Effector CD8-positive, alpha-beta T cell (primary cell): Measurements from ENCODE around the gene SRMS.

ENCODE experiments used
- DNase-seq: peaks from one replicate; lab custom pipeline; 2025; lab: John Stamatoyannopoulos, UW

Gene SRMS

DNA sequence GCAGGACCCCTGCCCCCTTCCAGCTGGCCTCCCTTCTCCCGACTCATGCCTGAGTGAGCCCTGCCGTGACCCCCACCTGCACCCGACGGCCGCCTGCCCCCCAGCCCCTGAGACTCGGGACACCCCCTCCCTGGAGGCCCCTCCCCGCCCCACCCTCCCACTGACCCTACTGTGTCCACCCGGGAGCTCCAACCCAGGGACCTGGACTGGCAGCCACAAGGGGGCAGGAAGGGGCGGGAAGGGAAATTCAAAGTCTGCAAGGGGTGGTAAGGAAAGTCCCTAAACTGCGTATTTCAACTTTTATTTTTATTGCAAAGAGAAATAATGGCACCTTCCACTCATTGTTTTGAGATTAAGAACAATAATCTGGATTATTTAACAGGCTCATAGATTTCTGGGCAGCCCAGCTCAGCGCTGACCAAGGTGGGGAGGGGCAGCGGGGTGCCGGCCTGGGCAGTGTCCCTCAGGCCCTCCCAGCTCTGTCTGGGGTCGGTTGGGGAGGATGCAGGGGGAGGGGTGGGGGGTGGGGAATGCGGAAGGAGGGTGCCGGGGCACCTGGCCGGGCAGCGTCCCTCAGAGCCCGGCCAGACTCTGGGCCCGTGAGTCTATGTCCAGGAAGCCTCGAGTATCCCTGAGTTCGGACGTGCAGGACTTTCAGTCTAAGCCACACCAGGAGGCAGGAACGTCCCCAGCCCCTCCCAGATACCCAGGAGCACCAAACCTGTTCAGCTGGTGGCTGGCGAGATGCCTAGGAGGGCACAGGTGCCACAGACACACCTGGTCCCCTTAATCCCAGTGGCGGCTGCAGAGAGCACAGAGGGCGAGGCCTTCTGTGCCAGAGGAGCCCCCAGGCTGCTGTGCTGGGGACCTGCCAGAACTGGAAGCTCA is 9.1 kb downstream of the SRMS start:
- DNase-seq, result peak; percentile 44

DNA sequence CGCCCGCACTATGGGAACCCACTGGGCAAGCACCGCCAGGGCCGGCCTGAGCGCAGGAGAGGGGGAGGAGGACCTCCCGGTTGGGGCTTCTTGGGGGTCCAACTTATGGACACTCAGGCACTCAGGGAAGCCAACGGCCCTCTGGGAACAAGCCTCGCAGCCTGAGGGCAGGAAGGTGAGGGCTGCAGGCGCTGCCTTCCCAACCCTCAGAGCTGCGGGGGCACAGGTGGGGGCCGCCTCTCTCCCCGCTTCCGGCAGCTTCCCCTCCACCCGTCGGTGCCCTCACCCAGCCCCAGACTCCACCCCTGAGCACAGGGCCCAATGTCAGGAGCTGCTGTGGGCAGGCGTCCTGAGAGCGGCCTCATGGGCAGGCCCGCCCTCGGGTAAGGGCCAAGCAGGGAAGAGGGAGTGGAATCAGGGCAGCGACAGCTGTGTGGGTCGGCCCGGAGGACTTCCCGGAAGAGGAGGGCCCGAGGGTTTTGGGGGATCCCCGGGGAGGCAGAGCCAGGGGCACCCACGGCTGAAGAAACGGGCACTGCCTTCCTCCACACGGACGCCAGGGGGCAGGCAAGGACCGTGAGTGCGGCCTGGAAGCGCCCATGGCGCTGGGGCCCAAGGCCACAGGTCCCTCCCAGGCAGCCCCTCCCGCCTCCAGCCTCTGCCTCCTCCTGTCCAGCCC is 9.9 kb downstream of the SRMS start:
- peak; percentile 88 for DNase-seq

DNA sequence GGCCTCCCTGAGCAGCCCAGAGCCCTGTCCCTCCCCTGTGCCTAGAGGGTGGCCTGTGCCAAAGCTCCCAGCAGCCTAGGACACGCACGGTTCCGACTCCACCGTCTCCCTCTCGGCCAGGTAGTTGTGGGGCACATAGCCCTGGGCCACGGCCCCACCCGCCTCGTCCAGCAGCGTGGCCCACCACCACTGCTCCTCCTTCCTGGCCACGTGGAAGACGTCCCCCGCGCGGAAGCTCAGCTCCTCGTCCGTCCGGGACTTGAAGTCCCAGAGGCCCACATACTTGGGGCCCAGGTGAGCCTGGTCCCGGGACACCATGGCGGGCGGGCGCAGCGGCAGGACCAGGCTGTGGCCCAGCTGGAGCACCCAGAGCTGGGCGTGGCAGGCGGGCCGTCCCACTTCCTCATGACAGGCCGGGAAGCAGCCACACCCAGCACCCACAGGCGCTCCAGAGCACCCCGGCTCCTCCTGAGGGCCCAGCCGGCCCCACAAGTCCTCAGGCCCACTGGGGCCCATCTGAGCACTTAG is 10.5 kb downstream of the SRMS start, which contains the start of gene PTK6:
Gene PTK6 (minus strand): TSS at position 380 of the 528 bp plus-strand sequence. CDS start 62 bp downstream, at position 318.
- no peak for DNase-seq

DNA sequence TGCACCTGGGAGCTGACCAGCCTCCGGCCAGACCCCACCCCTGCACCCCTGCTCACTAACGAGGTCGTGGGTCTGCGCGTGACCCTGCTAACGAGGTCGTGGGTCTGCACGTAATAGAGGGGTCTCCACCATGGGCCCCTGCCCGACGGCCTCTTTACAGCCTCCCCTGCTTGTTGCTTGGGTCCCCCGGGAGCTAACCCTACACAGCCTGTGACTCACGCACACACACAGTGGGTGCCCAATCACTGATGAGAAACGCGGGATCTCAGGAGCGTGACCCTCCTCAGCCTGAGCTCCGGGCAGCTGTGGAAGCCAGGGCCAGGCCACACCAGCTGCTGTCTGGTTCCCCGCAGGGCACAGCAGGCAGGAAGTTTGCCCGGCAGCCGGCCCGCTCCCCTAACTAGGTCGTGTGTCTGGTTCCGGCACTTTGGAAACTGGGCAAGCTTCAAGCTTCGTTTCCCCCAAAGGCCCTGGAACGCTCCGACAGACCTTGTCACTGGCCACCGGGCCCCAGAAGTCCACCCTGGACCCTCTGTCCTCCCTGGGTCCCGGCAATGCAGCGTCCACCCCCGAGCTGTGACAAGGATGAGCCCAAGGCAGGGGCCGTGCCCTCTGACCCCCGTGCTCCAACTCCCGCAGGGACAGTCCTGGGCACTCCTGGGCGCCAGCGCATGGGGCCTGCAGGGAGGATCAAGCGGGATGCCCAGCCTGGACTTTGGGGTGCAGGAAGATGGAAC is 11.1 kb downstream of the SRMS start:
- no peak for DNase-seq

DNA sequence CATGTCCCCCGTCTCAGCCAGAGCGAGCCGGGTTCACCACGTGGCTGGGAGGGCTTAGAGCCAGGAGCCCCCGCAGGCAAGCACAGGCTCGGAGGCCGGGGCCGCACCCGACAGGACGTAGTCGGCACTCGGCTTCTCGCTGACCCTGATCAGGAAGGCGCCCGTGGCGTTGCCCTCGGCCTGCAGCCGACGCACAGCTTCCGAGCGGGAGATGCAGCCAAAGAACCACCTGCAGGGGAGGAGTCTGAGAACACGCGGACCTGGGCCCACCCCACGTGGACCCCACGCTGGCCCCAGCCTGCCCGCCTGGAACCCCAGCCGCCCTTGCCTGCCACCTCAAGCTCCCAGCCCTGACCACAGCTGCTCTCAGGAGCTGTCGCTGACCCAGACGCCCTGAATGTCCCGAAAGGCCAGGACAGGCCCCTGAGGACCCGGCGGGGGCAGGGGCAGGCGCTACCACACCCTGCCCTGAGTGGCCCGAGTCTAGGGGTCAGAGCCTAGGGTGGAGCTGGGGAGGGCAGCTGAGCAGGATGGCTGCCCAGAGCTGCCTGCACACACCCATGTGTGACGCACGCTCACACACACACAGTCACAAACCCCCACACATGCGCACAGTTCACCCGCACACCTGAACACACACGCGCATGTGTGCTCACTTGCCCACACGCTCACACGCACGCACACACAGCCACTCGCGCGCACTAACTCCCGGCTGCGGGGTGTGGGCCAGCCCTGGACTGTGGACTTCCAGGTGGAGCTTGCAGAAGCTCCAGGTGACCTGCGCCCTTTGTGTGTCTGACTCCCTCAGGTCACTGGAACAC is 12.5 kb downstream of the SRMS start:
- DNase-seq, result no peak

DNA sequence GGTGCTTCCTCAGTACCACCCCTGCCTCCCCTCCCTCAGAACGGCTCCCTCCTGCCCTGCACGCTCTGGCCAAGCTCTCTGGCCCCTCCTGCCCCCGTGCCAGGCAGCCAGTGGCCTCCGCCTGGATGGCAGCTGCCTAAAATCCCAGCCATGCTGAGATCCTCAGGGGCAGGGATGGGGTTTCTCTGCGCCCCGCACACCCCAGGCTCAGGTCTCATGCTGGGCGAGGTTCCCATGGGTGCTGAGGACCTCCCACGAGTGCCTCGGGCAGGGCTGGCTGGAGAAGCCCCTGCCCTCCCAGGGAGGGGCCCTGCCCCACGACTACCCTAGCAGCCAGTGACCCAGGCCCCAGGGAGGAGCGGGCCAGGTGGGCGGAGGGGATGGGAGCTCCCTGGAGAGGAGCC is 13.1 kb downstream of the SRMS start:
- DNase-seq, result no peak

DNA sequence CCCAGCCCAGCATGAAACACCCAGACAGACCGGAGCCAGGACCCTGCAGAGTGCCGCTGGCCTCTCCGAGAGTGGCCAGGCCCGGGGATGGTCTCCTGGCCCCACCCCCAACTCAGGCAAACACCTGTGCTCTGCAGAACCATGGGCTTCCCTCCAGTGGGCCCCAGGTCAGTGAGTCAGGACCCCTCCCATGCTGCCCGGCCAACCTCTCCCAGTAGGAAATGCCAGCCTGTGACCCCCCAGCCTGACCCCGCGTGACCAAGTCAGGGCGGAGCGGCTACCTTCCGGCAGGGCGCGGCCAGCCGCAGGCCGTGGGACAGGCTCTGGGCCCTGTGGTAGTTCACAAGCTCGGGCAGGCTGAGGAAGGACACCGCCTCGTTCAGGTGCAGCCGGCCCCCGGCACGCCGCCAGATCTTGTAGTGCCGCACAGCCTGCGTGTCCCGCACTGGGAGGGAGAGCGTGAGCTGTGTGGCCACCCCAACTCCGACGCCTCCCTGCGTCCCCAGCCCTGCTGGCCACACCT is 13.6 kb downstream of the SRMS start:
- no peak for DNase-seq

DNA sequence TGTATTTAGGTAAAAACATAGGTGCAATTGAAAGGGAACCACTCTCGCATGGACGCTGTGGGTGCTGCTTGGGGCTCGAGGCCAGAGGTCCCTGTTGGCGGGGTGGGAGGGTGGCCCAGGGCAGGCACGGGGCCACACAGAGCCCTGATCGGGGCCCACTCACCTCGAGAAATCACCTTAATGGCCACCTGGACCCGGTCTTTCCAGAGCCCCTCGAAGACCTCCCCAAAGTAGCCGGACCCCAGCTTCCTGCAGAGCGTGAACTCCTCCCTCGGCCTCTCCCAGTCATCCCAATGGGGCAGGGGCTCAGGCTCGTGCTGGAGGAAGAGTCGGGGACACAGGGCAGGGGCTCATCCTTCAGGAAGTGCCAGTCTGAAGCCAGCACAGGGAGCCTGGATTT is 14.2 kb downstream of the SRMS start:
- no peak for DNase-seq

DNA sequence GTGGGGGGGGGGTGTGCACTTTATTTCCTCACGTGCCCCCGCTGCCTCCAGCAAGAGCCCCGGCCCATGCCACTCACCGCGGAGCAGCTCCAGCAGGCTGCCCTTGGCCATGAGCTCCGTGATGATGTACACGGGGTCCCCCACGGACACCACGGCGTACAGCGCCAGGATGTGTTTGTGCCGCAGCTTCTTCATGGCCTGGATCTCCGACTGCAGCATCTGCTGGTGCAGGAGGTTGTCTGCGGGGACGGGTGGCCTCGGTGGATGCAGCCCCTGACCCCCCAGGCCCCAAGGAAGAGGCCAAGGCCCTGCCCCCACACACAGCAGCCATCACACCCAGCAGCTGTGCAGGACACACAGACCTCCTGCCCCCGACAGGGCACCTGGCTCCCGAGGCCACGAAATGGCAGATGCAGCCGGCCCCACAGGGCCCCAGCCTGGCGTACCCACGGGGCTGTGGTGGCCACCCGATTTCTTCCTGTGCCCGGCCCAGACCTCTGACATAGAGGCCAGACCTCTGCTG is 15.0 kb downstream of the SRMS start:
- DNase-seq, result no peak

DNA sequence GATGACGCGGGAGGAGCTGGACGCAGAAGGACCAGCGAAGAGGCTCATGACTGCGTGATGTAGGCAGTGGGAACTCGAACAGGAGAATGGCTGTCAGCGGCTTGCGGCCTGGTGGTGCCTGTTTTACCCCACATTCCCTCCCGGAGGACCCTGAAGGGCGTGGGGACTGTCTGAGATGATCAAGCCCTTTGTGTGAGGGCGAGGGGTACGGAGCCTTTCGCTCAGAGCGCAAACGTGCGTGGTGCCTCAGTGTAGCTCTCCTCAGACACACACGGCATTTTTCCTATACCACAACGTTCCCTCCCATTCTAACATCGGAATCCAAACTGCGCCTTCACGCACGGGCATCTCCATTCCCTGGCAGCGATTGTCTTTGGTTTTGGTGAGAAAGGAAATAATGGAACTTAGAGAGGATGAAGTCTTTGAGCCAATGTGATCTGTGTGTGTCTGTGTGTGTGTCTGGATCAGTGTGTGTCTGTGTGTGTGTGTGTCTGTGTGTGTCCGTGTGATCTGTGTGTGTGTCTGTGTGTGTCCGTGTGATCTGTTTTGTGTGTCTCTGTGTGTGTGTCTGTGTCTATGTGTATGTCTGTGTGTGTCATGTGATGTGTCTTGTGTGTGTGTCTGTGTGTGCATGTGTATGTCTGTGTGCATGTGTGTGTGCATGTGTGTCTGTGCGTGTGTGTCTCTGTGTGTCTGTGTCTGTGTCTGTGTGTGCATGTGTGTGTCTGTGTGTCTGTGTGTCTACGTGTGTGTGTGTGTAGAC is 15.7 kb downstream of the SRMS start:
- DNase-seq, result no peak

DNA sequence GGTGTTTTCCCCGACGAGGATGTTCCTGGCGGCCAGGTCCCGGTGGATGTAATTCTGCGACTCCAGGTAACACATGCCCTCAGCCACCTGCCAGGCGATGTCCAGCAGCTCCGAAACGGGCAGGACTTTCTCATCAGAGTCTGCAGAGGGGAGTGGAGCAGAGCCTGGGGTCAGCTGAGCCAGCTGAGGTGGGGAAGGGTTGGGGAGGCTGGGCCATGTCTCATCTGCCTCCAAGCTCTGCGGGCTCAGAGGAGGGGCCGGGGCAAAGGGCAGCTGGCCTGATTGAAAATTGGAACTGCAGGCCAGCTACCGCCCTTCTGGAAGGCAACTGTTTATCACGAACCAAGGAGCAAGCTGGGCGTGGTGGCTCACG is 16.8 kb downstream of the SRMS start:
- no peak for DNase-seq

DNA sequence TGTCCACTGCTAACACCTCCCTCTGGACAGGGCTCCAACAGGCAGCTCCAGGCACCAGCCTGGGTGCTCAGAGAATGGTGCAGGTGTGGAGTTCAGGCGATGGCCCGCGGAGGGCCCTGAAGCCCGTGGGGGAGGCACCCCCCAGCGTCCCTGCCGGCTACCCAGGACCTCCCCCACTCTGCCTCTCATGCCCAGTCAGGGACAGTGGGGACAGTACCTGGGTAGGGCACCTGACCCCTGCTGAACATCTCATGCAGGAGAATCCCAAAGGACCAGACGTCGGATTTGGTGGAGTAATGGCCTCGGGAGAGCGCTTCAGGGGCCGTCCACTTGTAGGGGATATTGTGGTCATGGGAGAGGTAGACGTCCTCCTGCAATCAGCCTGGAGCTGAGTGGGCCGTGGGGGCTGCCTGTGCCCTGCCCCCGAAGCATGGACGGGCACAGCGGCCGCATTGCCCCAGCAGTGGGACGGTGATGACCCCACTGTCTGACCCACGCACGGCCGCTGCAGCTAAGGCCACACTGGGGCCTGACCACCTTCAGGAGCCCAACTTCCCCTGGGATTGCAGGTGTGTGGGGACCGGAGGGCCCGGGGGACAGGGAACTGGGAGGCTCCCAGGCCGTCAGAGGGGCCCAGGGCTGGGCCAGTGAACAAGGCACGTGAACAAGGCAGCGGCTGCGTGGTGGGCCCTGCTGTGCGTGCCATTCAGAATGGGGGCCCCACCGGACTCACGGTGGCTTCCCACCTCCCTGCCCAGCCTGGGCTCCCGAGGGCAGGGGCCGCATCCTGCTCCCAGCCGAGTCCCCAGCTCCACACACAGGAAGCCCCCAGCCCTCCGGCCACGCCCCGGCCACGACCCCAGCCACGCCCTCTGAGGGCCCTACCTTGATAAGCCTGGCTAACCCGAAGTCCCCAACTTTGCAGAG is 17.4 kb downstream of the SRMS start:
- no peak for DNase-seq

DNA sequence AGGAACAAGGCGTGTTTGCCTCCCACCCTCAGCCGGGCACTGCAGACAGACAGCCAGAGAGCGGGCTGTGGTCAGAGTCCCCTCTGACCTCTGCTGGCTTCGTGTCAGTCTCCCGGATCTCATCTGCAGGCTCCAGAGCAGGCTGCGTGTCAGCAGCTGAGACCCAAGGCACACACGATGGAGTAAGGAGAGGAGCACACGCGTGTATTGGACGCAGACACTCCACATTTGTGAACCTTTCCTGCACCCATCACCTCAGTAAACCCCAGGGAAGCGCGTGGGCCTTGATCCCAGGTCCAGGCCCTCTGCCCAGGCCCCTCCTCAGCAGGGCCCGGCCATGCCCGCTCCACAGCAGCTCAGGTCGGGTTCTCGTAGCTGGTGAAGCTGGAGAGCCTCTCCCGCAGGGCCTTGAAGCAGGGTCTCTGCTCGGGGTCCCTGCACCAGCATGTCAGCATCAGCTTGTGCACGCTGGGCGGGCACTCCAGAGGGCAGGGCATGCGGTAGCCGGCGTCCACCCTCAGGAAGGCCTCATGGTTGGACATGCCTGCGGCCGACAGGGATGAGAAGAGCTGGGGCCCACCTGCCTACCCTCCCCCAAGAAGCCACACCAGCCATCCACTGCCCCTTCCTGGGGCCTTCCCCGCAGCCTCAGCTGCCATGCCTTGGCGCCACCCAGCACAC is 18.2 kb downstream of the SRMS start:
- DNase-seq, result no peak

DNA sequence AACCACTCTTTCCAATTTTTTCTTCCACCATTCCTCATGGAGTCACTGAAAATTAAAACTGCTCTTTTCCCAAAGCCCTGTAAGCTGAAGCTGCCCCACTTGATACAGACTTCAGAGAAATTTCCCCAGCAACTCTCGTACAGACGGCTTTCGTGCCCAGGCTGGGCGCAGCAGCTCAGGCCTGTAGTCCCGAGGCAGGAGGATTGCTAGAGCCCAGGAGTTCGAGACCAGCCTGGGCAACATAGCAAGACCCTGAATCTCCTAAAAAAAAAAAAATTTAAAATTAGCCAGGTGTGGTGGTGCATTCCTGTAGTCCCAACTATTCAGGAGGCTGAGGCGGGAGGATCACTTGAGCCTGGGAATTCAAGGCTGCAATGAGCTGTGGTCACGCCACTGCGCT is 20.4 kb downstream of the SRMS start:
- no peak for DNase-seq

DNA sequence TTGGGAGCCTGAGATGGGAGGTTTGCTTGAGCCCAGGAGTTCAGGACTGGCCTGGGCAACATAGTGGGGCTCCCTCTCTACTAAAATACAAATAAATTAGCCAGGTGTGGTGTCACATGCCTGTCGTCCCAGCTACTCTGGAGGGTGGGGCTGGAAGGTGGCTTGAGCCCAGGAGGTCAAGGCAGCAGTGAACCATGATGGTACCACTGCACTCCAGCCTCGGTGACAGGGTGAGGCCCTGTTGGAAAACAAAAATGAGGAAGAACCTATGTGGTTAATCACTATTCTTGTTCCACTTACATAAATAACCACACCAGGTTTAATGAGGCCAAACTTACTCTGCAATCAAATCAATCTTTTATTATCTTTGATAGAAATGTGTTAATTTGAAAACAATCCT is 21.6 kb downstream of the SRMS start:
- DNase-seq, result no peak

DNA sequence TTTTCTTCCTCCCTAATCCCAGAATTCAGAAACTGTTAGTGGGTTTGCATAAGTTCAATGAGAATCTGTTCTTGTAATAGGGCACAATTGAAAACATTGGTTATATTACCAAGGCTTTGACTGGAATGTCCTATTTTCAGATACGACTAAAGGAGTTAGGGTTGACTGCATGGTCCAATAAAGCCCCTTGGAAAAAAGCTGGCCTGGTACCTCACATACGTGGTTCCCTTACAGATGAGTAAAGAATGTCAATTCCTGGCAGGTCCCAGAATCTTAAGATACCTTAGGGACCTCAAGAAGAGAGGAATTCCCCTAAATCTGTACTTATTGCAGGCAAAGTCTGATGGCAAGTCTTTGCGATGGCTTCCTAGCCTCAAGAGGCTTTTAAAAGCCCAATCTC is 22.4 kb downstream of the SRMS start:
- DNase-seq, result no peak

DNA sequence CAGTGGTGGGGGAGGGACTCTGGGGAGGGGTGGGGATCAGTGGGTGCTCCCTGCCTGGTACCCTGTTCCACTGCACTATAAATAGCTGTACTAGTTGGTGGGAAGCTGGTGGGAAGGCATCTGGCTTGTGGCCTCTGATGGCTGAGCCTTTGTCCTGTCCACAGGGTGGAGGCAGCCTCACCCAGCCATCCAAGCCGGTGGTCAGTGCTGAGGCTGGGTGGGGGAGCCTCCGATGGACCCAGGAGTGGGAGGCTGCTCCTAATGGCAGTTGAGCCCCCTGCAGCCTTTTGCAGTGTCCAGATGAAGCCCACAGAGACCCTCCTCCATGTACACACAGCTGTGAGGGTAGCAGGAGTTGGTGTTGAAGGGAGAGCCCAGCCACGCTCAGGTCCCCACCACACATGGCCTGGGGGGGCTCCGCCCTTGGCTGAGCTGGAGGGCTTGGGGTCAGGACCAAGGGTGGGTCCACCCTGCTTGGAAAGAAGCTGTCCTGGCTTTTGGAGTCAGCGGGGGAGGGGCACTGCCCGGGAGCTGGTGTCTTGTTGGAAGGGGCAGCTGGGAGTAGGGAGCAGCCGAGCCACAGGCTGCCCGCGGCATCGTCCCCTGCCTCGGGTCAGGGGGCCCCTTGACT is 24.5 kb downstream of the SRMS start:
- DNase-seq, result no peak
